ENCODE measurements around the gene MPC1. TPM values are rescaled to one million over a fixed set of nuclear protein-coding genes. Genes with fewer than 3 reads are reported as not detected.

Gene MPC1
- total RNA-seq, 1 donor from 2014 or later, result 29.1 TPM

DNA sequence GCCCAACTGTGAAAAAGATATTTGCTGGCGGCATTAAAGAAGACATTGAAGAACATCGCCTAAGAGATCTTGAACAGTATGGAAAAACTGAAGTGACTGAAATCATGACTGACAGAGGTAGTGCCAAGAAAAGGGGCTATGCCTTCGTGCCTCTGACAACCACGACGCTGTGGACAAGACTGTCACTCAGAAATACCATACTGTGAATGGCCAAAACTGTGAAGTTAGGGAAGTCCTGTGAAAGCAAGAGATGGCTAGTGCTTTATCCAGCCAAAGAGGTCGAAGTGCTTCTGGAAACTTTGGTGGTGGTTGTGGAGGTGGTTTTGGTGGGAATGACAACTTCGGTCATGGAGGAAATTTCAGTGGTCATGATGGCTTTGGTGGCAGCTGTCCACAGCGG is 47.9 kb downstream of the MPC1 start:
- Mint-ChIP-seq H3K36me3 (ENCODE audit: unreplicated experiment) (peaks cover 11% of the 10 kb centered on the region), H3K27ac (ENCODE audit: unreplicated experiment) (no peak overlapping the region), H3K27me3 (ENCODE audit: unreplicated experiment) (no peaks in the 10 kb centered on the region), H3K9me3 (ENCODE audit: unreplicated experiment) (no peaks in the 10 kb centered on the region), H3K4me3 (ENCODE audit: unreplicated experiment) (no peak overlapping the region), H3K4me1 (ENCODE audit: unreplicated experiment) (peaks cover 9% of the 10 kb centered on the region)
- TF ChIP-seq CTCF (IDR thresholded peaks at IDR 0.05), result no peak
- no peak for DNase-seq (ENCODE audit: extremely low spot score, unreplicated experiment)

DNA sequence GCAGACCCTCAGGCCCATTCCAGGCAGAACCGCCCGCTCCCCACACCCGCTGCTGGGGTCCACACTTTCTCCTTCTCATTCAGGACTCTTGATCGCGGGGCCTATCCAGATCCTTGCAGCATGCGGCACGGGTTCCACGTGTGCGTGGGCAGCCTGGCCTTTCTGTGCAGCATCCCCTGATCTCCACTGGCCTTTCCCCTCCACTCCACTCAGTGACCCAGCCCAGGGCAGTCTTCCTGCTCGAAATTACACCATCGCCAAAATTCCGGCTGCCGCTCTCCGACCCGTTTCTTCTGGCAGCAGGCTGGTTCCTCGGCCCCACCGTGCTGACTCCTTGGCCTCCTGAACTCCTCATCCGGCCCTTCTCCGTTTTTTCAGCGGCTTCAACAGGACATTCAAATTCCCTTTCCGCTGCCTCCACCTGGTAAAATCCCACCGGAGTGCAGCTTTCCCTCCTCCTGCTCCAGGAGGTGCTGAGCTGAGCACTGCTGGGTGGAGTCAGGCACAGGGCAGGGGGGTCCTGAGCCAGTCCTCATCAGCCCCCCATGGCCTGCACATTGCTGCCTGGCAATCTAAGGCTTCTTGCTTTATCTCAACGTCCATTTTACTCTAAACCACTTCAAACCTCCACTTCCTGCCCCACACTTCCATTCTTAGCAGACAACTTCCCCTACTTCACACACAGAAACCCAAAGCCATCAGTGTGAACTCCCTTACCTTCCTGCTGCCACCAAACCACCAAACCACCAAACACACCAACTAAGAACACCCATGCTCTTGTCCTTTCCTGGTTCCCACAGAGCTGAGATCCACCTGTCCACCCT is 49.4 kb downstream of the MPC1 start:
- H3K36me3 Mint-ChIP-seq (ENCODE audit: unreplicated experiment), result peaks cover 16% of the 10 kb centered on the region
- no peak for TF ChIP-seq CTCF (IDR thresholded peaks at IDR 0.05)
- DNase-seq (ENCODE audit: extremely low spot score, unreplicated experiment), result no peak
- peaks cover 9% of the 10 kb centered on the region for H3K4me1 Mint-ChIP-seq (ENCODE audit: unreplicated experiment)
- H3K27me3 Mint-ChIP-seq (ENCODE audit: unreplicated experiment), result no peaks in the 10 kb centered on the region
- no peak overlapping the region for H3K27ac Mint-ChIP-seq (ENCODE audit: unreplicated experiment)
- no peak overlapping the region for H3K4me3 Mint-ChIP-seq (ENCODE audit: unreplicated experiment)
- H3K9me3 Mint-ChIP-seq (ENCODE audit: unreplicated experiment), result no peaks in the 10 kb centered on the region

- no peak overlapping the region for H3K4me3 Mint-ChIP-seq (ENCODE audit: unreplicated experiment)
- no peak overlapping the region for H3K27ac Mint-ChIP-seq (ENCODE audit: unreplicated experiment)
- TF ChIP-seq CTCF (IDR thresholded peaks at IDR 0.05), result no peak
- peaks cover 7% of the 10 kb centered on the region for H3K4me1 Mint-ChIP-seq (ENCODE audit: unreplicated experiment)
- H3K27me3 Mint-ChIP-seq (ENCODE audit: unreplicated experiment), result no peaks in the 10 kb centered on the region
- no peak for DNase-seq (ENCODE audit: extremely low spot score, unreplicated experiment)
- H3K36me3 Mint-ChIP-seq (ENCODE audit: unreplicated experiment), result peaks cover 22% of the 10 kb centered on the region
- no peaks in the 10 kb centered on the region for H3K9me3 Mint-ChIP-seq (ENCODE audit: unreplicated experiment)
Measured at GRCh38 chr6:166331503-166332415, 51.0 kb downstream of the MPC1 start.

DNA sequence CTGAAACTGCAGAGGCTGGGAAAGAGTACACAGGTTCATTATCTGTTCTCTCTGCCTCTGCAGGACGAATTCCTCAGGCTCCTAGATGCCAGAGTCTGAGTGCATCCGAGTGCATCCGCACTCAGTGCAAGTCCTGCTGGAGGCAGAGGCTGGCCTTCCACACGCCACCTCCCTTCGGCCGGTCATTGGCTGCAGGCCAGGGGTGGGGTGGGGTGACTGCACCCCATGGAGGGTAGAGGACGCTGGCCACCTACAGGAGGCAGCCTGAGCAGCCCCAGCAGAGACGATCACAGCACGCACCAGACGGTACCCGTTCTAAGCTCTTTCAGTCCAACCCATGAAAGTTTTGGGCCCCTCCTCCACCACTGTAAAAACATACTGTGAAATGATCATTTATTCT is 52.1 kb downstream of the MPC1 start:
- DNase-seq (ENCODE audit: extremely low spot score, unreplicated experiment), result no peak
- H3K27ac Mint-ChIP-seq (ENCODE audit: unreplicated experiment), result no peak overlapping the region
- no peaks in the 10 kb centered on the region for H3K27me3 Mint-ChIP-seq (ENCODE audit: unreplicated experiment)
- H3K4me3 Mint-ChIP-seq (ENCODE audit: unreplicated experiment), result no peak overlapping the region
- peak; percentile 37 for TF ChIP-seq CTCF (IDR thresholded peaks at IDR 0.05)
- peaks cover 25% of the 10 kb centered on the region for H3K36me3 Mint-ChIP-seq (ENCODE audit: unreplicated experiment)
- H3K9me3 Mint-ChIP-seq (ENCODE audit: unreplicated experiment), result no peaks in the 10 kb centered on the region
- peaks cover 7% of the 10 kb centered on the region for H3K4me1 Mint-ChIP-seq (ENCODE audit: unreplicated experiment)
